Heart left ventricle (tissue), 13 donors: ENCODE data around the gene CHRNA5.

Source experiments
- POLR2A ChIP-seq, 2 donors: fragments of 450-650 bp; IDR thresholded peaks; one replicate each; pipeline ENCODE4 v1.6.1; 2017; ENCODE audit warnings: antibody characterized with exemption in 2 of 2, mild to moderate bottlenecking in 2 of 2, moderate library complexity in 2 of 2
- TF ChIP-seq, protein P1 (sequence below), 12 donors: fragments of 200-600 bp; sonication (generic) in 4 of 12; IDR thresholded peaks; one replicate each; pipeline versions ENCODE4 v1.5.0 to v1.8.0; 2018 to 2022; ENCODE audit warnings: antibody characterized with exemption in 12 of 12, mild to moderate bottlenecking in 5 of 12
- donor health status: ischemic (EF 13 %, LVEDD 7.1; RV severe dilation, severe dysfunction).
- donor health status: DM: no; HTN: yes; CAD: no.
- donor health status: DM: no; HTN: no; CAD: no.
- donor health status: ischemic (EF 25% LVEDD 6.9; RV normal size, moderate dysfunction).
- donor health status: ischemic (EF 25% LVEDD 5.7; RV mildly dilated, moderate dysfunction).
- donor health status: ischemic (EF 35%, LVEDD 5.7; RV mildly dilated, moderate dysfunction).
- donor health status: nonischemic (EF 11% LVEDD 7.7; RV severe dilation, severe dysfunction).
- donor health status: DM: yes; HTN: yes; CAD: no.
- donor health status: PGD.
- donor health status: ischemic (EF 29% LVEDD 5.4; RV normal size, mild dysfunction).
- donor health status: nonischemic (EF 23%, LVEDD 6.1; RV moderate dilation, normal function).

DNA sequence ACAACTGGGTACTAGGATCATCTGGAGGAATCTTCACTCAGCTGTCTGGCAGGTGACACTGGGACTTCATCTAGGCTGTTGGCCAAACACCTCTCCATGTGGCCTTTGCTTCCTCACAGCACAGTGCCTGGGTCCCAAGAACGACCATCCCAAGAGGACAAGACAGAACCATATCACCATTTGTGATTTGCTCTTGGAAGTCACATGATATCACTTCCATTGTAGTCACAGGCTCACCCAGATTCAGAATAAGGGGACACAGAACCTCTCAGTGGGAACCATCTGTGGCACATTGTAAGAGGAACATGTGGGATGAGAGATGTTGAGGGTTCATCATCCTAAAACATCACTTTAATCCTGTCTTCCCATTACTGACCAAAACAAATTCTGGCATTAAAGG, 27.0 kb upstream of the CHRNA5 start:
- TF ChIP-seq, protein P1, sequence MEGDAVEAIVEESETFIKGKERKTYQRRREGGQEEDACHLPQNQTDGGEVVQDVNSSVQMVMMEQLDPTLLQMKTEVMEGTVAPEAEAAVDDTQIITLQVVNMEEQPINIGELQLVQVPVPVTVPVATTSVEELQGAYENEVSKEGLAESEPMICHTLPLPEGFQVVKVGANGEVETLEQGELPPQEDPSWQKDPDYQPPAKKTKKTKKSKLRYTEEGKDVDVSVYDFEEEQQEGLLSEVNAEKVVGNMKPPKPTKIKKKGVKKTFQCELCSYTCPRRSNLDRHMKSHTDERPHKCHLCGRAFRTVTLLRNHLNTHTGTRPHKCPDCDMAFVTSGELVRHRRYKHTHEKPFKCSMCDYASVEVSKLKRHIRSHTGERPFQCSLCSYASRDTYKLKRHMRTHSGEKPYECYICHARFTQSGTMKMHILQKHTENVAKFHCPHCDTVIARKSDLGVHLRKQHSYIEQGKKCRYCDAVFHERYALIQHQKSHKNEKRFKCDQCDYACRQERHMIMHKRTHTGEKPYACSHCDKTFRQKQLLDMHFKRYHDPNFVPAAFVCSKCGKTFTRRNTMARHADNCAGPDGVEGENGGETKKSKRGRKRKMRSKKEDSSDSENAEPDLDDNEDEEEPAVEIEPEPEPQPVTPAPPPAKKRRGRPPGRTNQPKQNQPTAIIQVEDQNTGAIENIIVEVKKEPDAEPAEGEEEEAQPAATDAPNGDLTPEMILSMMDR (IDR thresholded peaks at IDR 0.05) = no peak
- no peak for TF ChIP-seq POLR2A (IDR thresholded peaks at IDR 0.05)
